ENCODE measurements around the gene METTL16. TPM values are rescaled to one million over a fixed set of nuclear protein-coding genes. Genes with fewer than 3 reads are reported as not detected.
"Not testable (repeated sequence)": the region's sequence is repeated elsewhere in the genome, so short reads cannot be mapped to it uniquely, and the experiment has no call there.

Gene METTL16
- total RNA-seq, 1 experiment from 2014 or later, result 18.3 TPM

- H3K27ac ChIP-seq (ENCODE audit: low read length), result no peak overlapping the region
- no peaks in the 10 kb centered on the region for H3K9me3 ChIP-seq (ENCODE audit: low read length)
- no peak overlapping the region for H3K4me3 ChIP-seq (ENCODE audit: low read length)
- peaks cover 18% of the 10 kb centered on the region for H3K4me1 ChIP-seq (ENCODE audit: low read length)
- H3K4me2 ChIP-seq (ENCODE audit: low read depth, low read length, poor library complexity, severe bottlenecking), result no peak overlapping the region
- H3K79me2 ChIP-seq (ENCODE audit: low read length), result no peaks in the 10 kb centered on the region
- no peak overlapping the region for H3K9ac ChIP-seq (ENCODE audit: low read length)
- H3K27me3 ChIP-seq (ENCODE audit: low read length), result no peaks in the 10 kb centered on the region
- no peak overlapping the region for H2AFZ ChIP-seq (ENCODE audit: low read length)
- no peak for DNase-seq
- no peaks in the 10 kb centered on the region for H4K20me1 ChIP-seq (ENCODE audit: insufficient read depth, low read depth, low read length)
- no peaks in the 10 kb centered on the region for H3K9me2 ChIP-seq (replicated peaks; ENCODE audit: insufficient read depth, low read length)
- H3K36me3 ChIP-seq (ENCODE audit: insufficient read depth, low read length), result no peaks in the 10 kb centered on the region
Observed at GRCh38 chr17:2545393-2545792, 33.7 kb upstream of the METTL16 start.

DNA sequence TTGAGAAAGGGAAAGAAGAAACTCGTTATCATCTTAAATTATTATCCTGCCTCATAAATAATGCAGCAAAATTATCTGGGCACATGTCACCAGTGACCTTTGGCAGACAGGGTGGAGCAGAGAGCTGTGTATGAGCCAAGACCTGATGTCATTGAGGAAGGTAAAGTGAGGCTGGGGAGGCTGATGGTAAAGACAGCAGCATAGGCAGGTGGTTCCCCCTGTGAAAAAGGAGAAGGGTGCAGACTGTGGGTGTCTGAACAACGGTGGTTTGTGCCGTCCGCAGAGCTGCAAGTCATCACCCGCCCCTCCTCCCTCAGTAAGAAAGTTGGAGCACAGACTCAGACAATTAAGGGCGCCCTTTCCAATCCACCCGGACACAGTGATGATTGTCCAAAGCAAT is 30.8 kb upstream of the METTL16 start:
- Histone ChIP-seq H2AFZ (ENCODE audit: low read length) (no peak overlapping the region), H3K27ac (ENCODE audit: low read length) (no peak overlapping the region), H3K79me2 (ENCODE audit: low read length) (no peaks in the 10 kb centered on the region), H3K9ac (ENCODE audit: low read length) (no peak overlapping the region), H3K36me3 (ENCODE audit: insufficient read depth, low read length) (no peaks in the 10 kb centered on the region), H3K27me3 (ENCODE audit: low read length) (no peaks in the 10 kb centered on the region), H3K9me2 (replicated peaks; ENCODE audit: insufficient read depth, low read length) (no peaks in the 10 kb centered on the region), H3K4me1 (ENCODE audit: low read length) (peaks cover 20% of the 10 kb centered on the region), H3K4me3 (ENCODE audit: low read length) (no peak overlapping the region), H3K4me2 (ENCODE audit: low read depth, low read length, poor library complexity, severe bottlenecking) (no peak overlapping the region), H3K9me3 (ENCODE audit: low read length) (no peaks in the 10 kb centered on the region), H4K20me1 (ENCODE audit: insufficient read depth, low read depth, low read length) (no peaks in the 10 kb centered on the region)
- no peak for DNase-seq

DNA sequence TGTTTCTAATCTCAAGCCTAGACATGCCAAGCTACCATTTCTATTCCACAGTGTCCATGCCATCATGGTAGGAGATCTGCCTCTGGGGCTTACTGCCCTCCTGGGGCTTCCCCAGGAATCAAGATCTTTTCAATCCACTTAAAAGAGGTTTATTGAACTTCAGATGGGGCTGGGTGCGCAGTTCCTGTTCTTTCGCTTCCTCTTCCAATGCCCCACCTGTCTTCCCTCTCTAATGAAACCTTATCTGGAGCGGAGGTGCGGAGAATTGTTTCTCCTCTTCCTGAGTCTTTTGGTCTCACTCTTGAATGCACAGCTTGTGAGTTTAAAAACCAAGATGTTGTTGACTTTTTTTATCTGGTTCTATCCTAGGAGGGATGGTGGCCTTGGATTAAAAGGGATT is 30.4 kb upstream of the METTL16 start:
- Histone ChIP-seq H3K79me2 (ENCODE audit: low read length) (no peaks in the 10 kb centered on the region), H3K9me3 (ENCODE audit: low read length) (no peaks in the 10 kb centered on the region), H3K4me3 (ENCODE audit: low read length) (no peak overlapping the region), H3K36me3 (ENCODE audit: insufficient read depth, low read length) (no peaks in the 10 kb centered on the region), H3K27ac (ENCODE audit: low read length) (no peak overlapping the region), H3K4me1 (ENCODE audit: low read length) (peaks cover 20% of the 10 kb centered on the region), H3K27me3 (ENCODE audit: low read length) (no peaks in the 10 kb centered on the region), H3K4me2 (ENCODE audit: low read depth, low read length, poor library complexity, severe bottlenecking) (no peak overlapping the region), H4K20me1 (ENCODE audit: insufficient read depth, low read depth, low read length) (no peaks in the 10 kb centered on the region), H2AFZ (ENCODE audit: low read length) (no peak overlapping the region), H3K9me2 (replicated peaks; ENCODE audit: insufficient read depth, low read length) (no peaks in the 10 kb centered on the region), H3K9ac (ENCODE audit: low read length) (no peak overlapping the region)
- no peak for DNase-seq

GRCh38 chr17:2537579-2537978 is 25.9 kb upstream of the METTL16 start:
- H4K20me1 ChIP-seq (ENCODE audit: insufficient read depth, low read depth, low read length); H3K27me3 ChIP-seq (ENCODE audit: low read length); H3K27ac ChIP-seq (ENCODE audit: low read length); H2AFZ ChIP-seq (ENCODE audit: low read length); H3K4me2 ChIP-seq (ENCODE audit: low read depth, low read length, poor library complexity, severe bottlenecking); H3K9ac ChIP-seq (ENCODE audit: low read length); H3K9me3 ChIP-seq (ENCODE audit: low read length); H3K36me3 ChIP-seq (ENCODE audit: insufficient read depth, low read length); H3K9me2 ChIP-seq (replicated peaks; ENCODE audit: insufficient read depth, low read length); H3K79me2 ChIP-seq (ENCODE audit: low read length); H3K4me3 ChIP-seq (ENCODE audit: low read length); H3K4me1 ChIP-seq (ENCODE audit: low read length); DNase-seq: not testable (repeated sequence)

DNA sequence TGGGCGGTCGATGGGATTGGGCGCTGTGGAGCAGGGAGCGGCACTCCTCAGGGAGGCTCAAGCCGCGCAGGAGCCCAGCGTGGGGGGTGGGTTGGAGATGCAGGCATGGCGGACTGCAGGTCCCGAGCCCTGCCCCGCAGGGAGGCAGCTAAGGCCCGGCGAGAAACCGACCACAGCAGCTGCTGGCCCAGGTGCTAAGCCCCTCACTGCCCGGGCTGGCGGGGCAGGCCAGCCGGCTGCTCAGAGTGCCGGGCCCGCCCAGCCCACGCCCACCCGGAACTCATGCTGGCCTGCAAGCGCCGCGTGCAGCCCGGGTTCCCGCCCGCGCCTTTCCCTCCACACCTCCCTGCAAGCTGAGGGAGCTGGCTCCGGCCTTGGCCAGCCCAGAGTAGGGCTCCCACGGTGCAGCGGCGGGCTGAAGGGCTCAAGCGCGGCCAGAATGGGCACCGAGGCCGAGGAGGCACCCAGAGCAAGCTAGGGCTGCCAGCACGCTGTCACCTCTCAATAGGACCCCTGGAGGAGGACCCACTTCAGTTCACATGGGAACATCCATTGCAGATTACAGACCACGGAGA is 20.5 kb upstream of the METTL16 start:
- no peak overlapping the region for H2AFZ ChIP-seq (ENCODE audit: low read length)
- H3K4me2 ChIP-seq (ENCODE audit: low read depth, low read length, poor library complexity, severe bottlenecking), result no peak overlapping the region

GRCh38 chr17:2531243-2531954 is 19.7 kb upstream of the METTL16 start:
- not testable (repeated sequence) for H3K27ac ChIP-seq (ENCODE audit: low read length); H3K9ac ChIP-seq (ENCODE audit: low read length); H3K4me3 ChIP-seq (ENCODE audit: low read length); H3K27me3 ChIP-seq (ENCODE audit: low read length); H3K36me3 ChIP-seq (ENCODE audit: insufficient read depth, low read length); DNase-seq; H3K79me2 ChIP-seq (ENCODE audit: low read length); H3K9me3 ChIP-seq (ENCODE audit: low read length); H3K4me1 ChIP-seq (ENCODE audit: low read length); H2AFZ ChIP-seq (ENCODE audit: low read length); H3K9me2 ChIP-seq (replicated peaks; ENCODE audit: insufficient read depth, low read length); H4K20me1 ChIP-seq (ENCODE audit: insufficient read depth, low read depth, low read length); H3K4me2 ChIP-seq (ENCODE audit: low read depth, low read length, poor library complexity, severe bottlenecking)

More for the DNA sequence above, 20.5 kb upstream of the METTL16 start:
- Histone ChIP-seq H3K79me2 (ENCODE audit: low read length) (no peaks in the 10 kb centered on the region), H3K27ac (ENCODE audit: low read length) (no peak overlapping the region), H4K20me1 (ENCODE audit: insufficient read depth, low read depth, low read length) (no peaks in the 10 kb centered on the region), H3K27me3 (ENCODE audit: low read length) (no peaks in the 10 kb centered on the region), H3K9ac (ENCODE audit: low read length) (no peak overlapping the region), H3K4me1 (ENCODE audit: low read length) (no peaks in the 10 kb centered on the region), H3K4me3 (ENCODE audit: low read length) (no peak overlapping the region), H3K9me2 (replicated peaks; ENCODE audit: insufficient read depth, low read length) (no peaks in the 10 kb centered on the region), H3K9me3 (ENCODE audit: low read length) (no peaks in the 10 kb centered on the region), H3K36me3 (ENCODE audit: insufficient read depth, low read length) (no peaks in the 10 kb centered on the region)
- no peak for DNase-seq

GRCh38 chr17:2521775-2522410 is 10.2 kb upstream of the METTL16 start:
- H4K20me1 ChIP-seq (ENCODE audit: insufficient read depth, low read depth, low read length); H3K79me2 ChIP-seq (ENCODE audit: low read length); H3K9me3 ChIP-seq (ENCODE audit: low read length); H3K36me3 ChIP-seq (ENCODE audit: insufficient read depth, low read length); H3K9ac ChIP-seq (ENCODE audit: low read length); H3K9me2 ChIP-seq (replicated peaks; ENCODE audit: insufficient read depth, low read length); H3K4me2 ChIP-seq (ENCODE audit: low read depth, low read length, poor library complexity, severe bottlenecking); H3K4me3 ChIP-seq (ENCODE audit: low read length); H3K27me3 ChIP-seq (ENCODE audit: low read length); DNase-seq; H2AFZ ChIP-seq (ENCODE audit: low read length); H3K27ac ChIP-seq (ENCODE audit: low read length): not testable (repeated sequence)
- H3K4me1 ChIP-seq (ENCODE audit: low read length), result peaks cover 10% of the 10 kb centered on the region

- H3K4me2 ChIP-seq (ENCODE audit: low read depth, low read length, poor library complexity, severe bottlenecking), result no peak overlapping the region
- no peak for DNase-seq
- H3K4me1 ChIP-seq (ENCODE audit: low read length), result peaks cover 11% of the 10 kb centered on the region
- H3K27ac ChIP-seq (ENCODE audit: low read length), result no peak overlapping the region
- no peaks in the 10 kb centered on the region for H3K27me3 ChIP-seq (ENCODE audit: low read length)
- no peaks in the 10 kb centered on the region for H3K36me3 ChIP-seq (ENCODE audit: insufficient read depth, low read length)
- H3K9me2 ChIP-seq (replicated peaks; ENCODE audit: insufficient read depth, low read length), result no peaks in the 10 kb centered on the region
- no peaks in the 10 kb centered on the region for H4K20me1 ChIP-seq (ENCODE audit: insufficient read depth, low read depth, low read length)
- H3K4me3 ChIP-seq (ENCODE audit: low read length), result no peak overlapping the region
- H3K79me2 ChIP-seq (ENCODE audit: low read length), result no peaks in the 10 kb centered on the region
- H3K9ac ChIP-seq (ENCODE audit: low read length), result no peak overlapping the region
- H3K9me3 ChIP-seq (ENCODE audit: low read length), result no peaks in the 10 kb centered on the region
- no peak overlapping the region for H2AFZ ChIP-seq (ENCODE audit: low read length)
Observed at GRCh38 chr17:2521257-2521656, 9.6 kb upstream of the METTL16 start.

All from Karpas-422 (cell line).